Activated B cell treated with CpG ODN at 0.5 μM for 24 hours (primary cell): ENCODE results near the gene PHACTR3. TPM values are rescaled to one million over a fixed set of nuclear protein-coding genes. Genes with fewer than 3 reads are reported as not detected.

Source experiments
- ATAC-seq: fragments of 200-7000 bp; cut with Tn5 transposase; one replicate; pipeline ENCODE4 v1.10.0; 2021; ENCODE audit warnings: low read depth, mild to moderate bottlenecking, moderate library complexity
- CTCF ChIA-PET: fragments of 350-600 bp; sonication (Branson Sonifier 250); formaldehyde crosslinking; loops from one replicate; lab custom pipeline; 2021; ENCODE audit warnings: antibody characterized with exemption; lab: Charles Lee
- POLR2A ChIA-PET: fragments of 350-600 bp; sonication (Branson Sonifier 250); formaldehyde crosslinking; loops from one replicate; lab custom pipeline; 2021; ENCODE audit warnings: antibody characterized with exemption; lab: Charles Lee
- DNase-seq: peaks from one replicate; pipeline ENCODE4 v3.0.0; 2022
- H3K27ac Mint-ChIP-seq: one replicate; pipeline ENCODE4 v1.8.0; 2020; ENCODE audit warnings: mixed read lengths
- H3K27me3 Mint-ChIP-seq: one replicate; pipeline ENCODE4 v1.8.0; 2021; ENCODE audit warnings: mixed read lengths
- H3K36me3 Mint-ChIP-seq: one replicate; pipeline ENCODE4 v1.8.0; 2021; ENCODE audit warnings: low read depth, mixed read lengths
- H3K4me1 Mint-ChIP-seq: one replicate; pipeline ENCODE4 v1.8.0; 2021; ENCODE audit warnings: mixed read lengths
- H3K4me3 Mint-ChIP-seq: one replicate; pipeline ENCODE4 v1.8.0; 2020; ENCODE audit warnings: mild to moderate bottlenecking, mixed read lengths
- H3K9me3 Mint-ChIP-seq: one replicate; pipeline ENCODE4 v1.8.0; 2020; ENCODE audit warnings: mixed read lengths
- CTCF ChIP-seq: fragments of 200-600 bp; IDR thresholded peaks from one replicate; pipeline ENCODE4 v1.8.0; 2022; ENCODE audit warnings: antibody characterized with exemption, mild to moderate bottlenecking
- intact Hi-C: fragments of 100-400 bp; cut with micrococcal nuclease; formaldehyde crosslinking; loops from one replicate; pipeline ENCODE4 v1.15.1; 2024
- total RNA-seq: library from RNA; stranded (reverse); gene quantifications from 2 replicates; pipeline ENCODE4 v1.2.3, GENCODE V29; 2022

The PHACTR3 gene
- total RNA-seq, 1 donor from 2014 or later, result not detected

GRCh38 chr20:59608396-59608795 is 4.1 kb downstream of the PHACTR3 start:
- CTCF ChIA-PET, result no interaction called here
- POLR2A ChIA-PET, result no interaction called here
- ATAC-seq, result no peak

GRCh38 chr20:59608871-59609270 is 4.5 kb downstream of the PHACTR3 start:
- no peak overlapping the region for H3K27ac Mint-ChIP-seq
- DNase-seq (no peak), ATAC-seq (no peak)
- peaks cover 29% of the 10 kb centered on the region for H3K27me3 Mint-ChIP-seq
- no peaks in the 10 kb centered on the region for H3K9me3 Mint-ChIP-seq
- no peaks in the 10 kb centered on the region for H3K36me3 Mint-ChIP-seq
- ChIA-PET POLR2A (no interaction called here), CTCF (no interaction called here)
- intact Hi-C loops, result no loop called here
- no peak overlapping the region for H3K4me3 Mint-ChIP-seq
- no peak for TF ChIP-seq CTCF
- no peaks in the 10 kb centered on the region for H3K4me1 Mint-ChIP-seq

More at GRCh38 chr20:59608396-59608795, 4.1 kb downstream of the PHACTR3 start:
- Mint-ChIP-seq H3K27ac (no peak overlapping the region), H3K9me3 (no peaks in the 10 kb centered on the region), H3K27me3 (peaks cover 31% of the 10 kb centered on the region), H3K4me3 (no peak overlapping the region), H3K36me3 (no peaks in the 10 kb centered on the region), H3K4me1 (no peaks in the 10 kb centered on the region)
- intact Hi-C loops, result no loop called here
- TF ChIP-seq CTCF, result no peak
- DNase-seq, result no peak

GRCh38 chr20:59611286-59611685 is 6.9 kb downstream of the PHACTR3 start:
- peaks cover 22% of the 10 kb centered on the region for H3K27me3 Mint-ChIP-seq
- no peak for ATAC-seq
- H3K27ac Mint-ChIP-seq, result no peak overlapping the region
- CTCF ChIA-PET, result no interaction called here
- no peak overlapping the region for H3K4me3 Mint-ChIP-seq
- no peaks in the 10 kb centered on the region for H3K9me3 Mint-ChIP-seq
- POLR2A ChIA-PET, result no interaction called here
- H3K4me1 Mint-ChIP-seq, result no peaks in the 10 kb centered on the region
- TF ChIP-seq CTCF, result no peak
- intact Hi-C loops, result no loop called here
- DNase-seq, result no peak
- no peaks in the 10 kb centered on the region for H3K36me3 Mint-ChIP-seq

GRCh38 chr20:59613861-59614260 is 9.5 kb downstream of the PHACTR3 start:
- Mint-ChIP-seq H3K27ac (no peak overlapping the region), H3K27me3 (peaks cover 10% of the 10 kb centered on the region), H3K4me3 (no peak overlapping the region), H3K4me1 (no peaks in the 10 kb centered on the region), H3K36me3 (no peaks in the 10 kb centered on the region), H3K9me3 (no peaks in the 10 kb centered on the region)
- no peak for DNase-seq
- CTCF ChIA-PET, result no interaction called here
- no peak for ATAC-seq
- no peak for TF ChIP-seq CTCF
- POLR2A ChIA-PET, result no interaction called here
- intact Hi-C loops, result no loop called here

GRCh38 chr20:59614714-59615113 is 10.4 kb downstream of the PHACTR3 start:
- Mint-ChIP-seq H3K4me3 (no peak overlapping the region), H3K4me1 (no peaks in the 10 kb centered on the region), H3K9me3 (no peaks in the 10 kb centered on the region), H3K36me3 (no peaks in the 10 kb centered on the region), H3K27ac (no peak overlapping the region), H3K27me3 (peaks cover 7% of the 10 kb centered on the region)
- no peak for ATAC-seq
- intact Hi-C loops, result no loop called here
- TF ChIP-seq CTCF, result no peak
- DNase-seq, result no peak
- ChIA-PET CTCF (no interaction called here), POLR2A (no interaction called here)
